Activated B cell treated with CpG ODN at 0.5 μM for 24 hours (primary cell): ENCODE data around the gene SLC6A6. TPM values are rescaled to one million over a fixed set of nuclear protein-coding genes. Genes with fewer than 3 reads are reported as not detected.

Experiments used
- ATAC-seq: fragments of 200-7000 bp; cut with Tn5 transposase; one replicate; pipeline ENCODE4 v1.10.0; 2021; ENCODE audit warnings: low read depth, mild to moderate bottlenecking, moderate library complexity
- CTCF ChIA-PET: fragments of 350-600 bp; sonication (Branson Sonifier 250); formaldehyde crosslinking; loops from one replicate; lab custom pipeline; 2021; ENCODE audit warnings: antibody characterized with exemption; lab: Charles Lee
- POLR2A ChIA-PET: fragments of 350-600 bp; sonication (Branson Sonifier 250); formaldehyde crosslinking; loops from one replicate; lab custom pipeline; 2021; ENCODE audit warnings: antibody characterized with exemption; lab: Charles Lee
- DNase-seq: peaks from one replicate; pipeline ENCODE4 v3.0.0; 2022
- H3K27ac Mint-ChIP-seq: one replicate; pipeline ENCODE4 v1.8.0; 2020; ENCODE audit warnings: mixed read lengths
- H3K27me3 Mint-ChIP-seq: one replicate; pipeline ENCODE4 v1.8.0; 2021; ENCODE audit warnings: mixed read lengths
- H3K36me3 Mint-ChIP-seq: one replicate; pipeline ENCODE4 v1.8.0; 2021; ENCODE audit warnings: low read depth, mixed read lengths
- H3K4me1 Mint-ChIP-seq: one replicate; pipeline ENCODE4 v1.8.0; 2021; ENCODE audit warnings: mixed read lengths
- H3K4me3 Mint-ChIP-seq: one replicate; pipeline ENCODE4 v1.8.0; 2020; ENCODE audit warnings: mild to moderate bottlenecking, mixed read lengths
- H3K9me3 Mint-ChIP-seq: one replicate; pipeline ENCODE4 v1.8.0; 2020; ENCODE audit warnings: mixed read lengths
- intact Hi-C: fragments of 100-400 bp; cut with micrococcal nuclease; formaldehyde crosslinking; loops from one replicate; pipeline ENCODE4 v1.15.1; 2024
- total RNA-seq: library from RNA; stranded (reverse); gene quantifications from 2 replicates; pipeline ENCODE4 v1.2.3, GENCODE V29; 2022
- TF ChIP-seq, protein P1 (sequence below): fragments of 200-600 bp; IDR thresholded peaks from one replicate; pipeline ENCODE4 v1.8.0; 2022; ENCODE audit warnings: antibody characterized with exemption, mild to moderate bottlenecking

SLC6A6 gene
- total RNA-seq, 1 donor from 2014 or later, result 67.3 TPM

DNA sequence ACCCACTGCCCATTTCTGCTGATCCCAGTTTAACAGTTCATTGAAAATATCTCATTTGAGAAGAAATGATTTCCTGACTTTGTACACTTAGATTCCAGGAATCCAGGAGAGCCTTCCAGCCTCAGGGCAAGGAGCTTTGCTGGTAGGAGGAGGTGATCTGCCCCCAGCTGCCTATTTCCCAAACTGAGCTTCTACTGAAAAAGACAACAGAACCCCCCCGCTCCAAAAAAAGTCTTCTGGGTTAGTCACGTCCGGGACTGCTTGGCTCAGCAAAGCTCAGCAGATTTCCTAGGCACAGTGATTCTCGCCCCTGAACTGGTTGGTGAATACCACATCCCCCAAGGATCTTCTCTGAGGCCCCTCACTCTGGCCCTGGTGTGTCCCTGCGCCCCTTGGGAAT, 13.1 kb downstream of the SLC6A6 start:
- ATAC-seq (no peak), DNase-seq (no peak)
- ChIA-PET CTCF (no interaction called here), POLR2A (interaction anchor here (1.4 to 1.6 kb wide), 2 partner anchors 13 kb away, joined by 3 to 5 read pairs; partner anchors contain the start of gene SLC6A6)
- intact Hi-C loops, result no loop called here
- Mint-ChIP-seq H3K36me3 (peaks cover 52% of the 10 kb centered on the region), H3K9me3 (no peaks in the 10 kb centered on the region), H3K4me3 (no peak overlapping the region), H3K4me1 (peaks cover 48% of the 10 kb centered on the region), H3K27ac (no peak overlapping the region), H3K27me3 (no peaks in the 10 kb centered on the region)
- TF ChIP-seq, protein P1, sequence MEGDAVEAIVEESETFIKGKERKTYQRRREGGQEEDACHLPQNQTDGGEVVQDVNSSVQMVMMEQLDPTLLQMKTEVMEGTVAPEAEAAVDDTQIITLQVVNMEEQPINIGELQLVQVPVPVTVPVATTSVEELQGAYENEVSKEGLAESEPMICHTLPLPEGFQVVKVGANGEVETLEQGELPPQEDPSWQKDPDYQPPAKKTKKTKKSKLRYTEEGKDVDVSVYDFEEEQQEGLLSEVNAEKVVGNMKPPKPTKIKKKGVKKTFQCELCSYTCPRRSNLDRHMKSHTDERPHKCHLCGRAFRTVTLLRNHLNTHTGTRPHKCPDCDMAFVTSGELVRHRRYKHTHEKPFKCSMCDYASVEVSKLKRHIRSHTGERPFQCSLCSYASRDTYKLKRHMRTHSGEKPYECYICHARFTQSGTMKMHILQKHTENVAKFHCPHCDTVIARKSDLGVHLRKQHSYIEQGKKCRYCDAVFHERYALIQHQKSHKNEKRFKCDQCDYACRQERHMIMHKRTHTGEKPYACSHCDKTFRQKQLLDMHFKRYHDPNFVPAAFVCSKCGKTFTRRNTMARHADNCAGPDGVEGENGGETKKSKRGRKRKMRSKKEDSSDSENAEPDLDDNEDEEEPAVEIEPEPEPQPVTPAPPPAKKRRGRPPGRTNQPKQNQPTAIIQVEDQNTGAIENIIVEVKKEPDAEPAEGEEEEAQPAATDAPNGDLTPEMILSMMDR, result no peak

DNA sequence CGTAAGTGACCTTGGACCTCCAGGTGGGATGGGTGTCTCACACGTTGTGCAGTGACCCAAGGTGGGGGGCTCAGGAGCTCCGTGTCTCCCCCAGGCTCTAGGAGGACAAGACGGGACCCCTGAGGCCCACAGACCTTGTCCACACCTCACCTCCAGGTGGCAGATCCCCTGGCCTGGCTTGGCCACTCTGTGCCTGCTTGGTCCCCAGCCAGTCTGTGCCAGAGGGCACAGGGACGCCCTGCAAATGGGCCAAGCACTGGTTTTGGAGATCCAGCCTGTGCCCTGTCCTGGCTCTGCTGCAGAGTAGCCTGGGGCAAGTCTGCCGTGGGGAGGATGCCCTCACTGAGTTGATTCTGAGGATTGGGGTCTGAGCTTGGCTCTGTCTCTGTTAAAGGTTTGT, 14.0 kb downstream of the SLC6A6 start:
- Mint-ChIP-seq H3K4me1 (peaks cover 43% of the 10 kb centered on the region), H3K36me3 (peaks cover 51% of the 10 kb centered on the region), H3K27ac (no peak overlapping the region), H3K9me3 (no peaks in the 10 kb centered on the region), H3K4me3 (no peak overlapping the region), H3K27me3 (no peaks in the 10 kb centered on the region)
- ATAC-seq (no peak), DNase-seq (no peak)
- intact Hi-C loops, result no loop called here
- ChIA-PET CTCF (no interaction called here), POLR2A (interaction anchor here (1.4 to 6.2 kb wide), 2 partner anchors 12 to 16 kb away, joined by 3 to 25 read pairs; no protein-coding TSS in a partner anchor)
- TF ChIP-seq, protein P1, result no peak

DNA sequence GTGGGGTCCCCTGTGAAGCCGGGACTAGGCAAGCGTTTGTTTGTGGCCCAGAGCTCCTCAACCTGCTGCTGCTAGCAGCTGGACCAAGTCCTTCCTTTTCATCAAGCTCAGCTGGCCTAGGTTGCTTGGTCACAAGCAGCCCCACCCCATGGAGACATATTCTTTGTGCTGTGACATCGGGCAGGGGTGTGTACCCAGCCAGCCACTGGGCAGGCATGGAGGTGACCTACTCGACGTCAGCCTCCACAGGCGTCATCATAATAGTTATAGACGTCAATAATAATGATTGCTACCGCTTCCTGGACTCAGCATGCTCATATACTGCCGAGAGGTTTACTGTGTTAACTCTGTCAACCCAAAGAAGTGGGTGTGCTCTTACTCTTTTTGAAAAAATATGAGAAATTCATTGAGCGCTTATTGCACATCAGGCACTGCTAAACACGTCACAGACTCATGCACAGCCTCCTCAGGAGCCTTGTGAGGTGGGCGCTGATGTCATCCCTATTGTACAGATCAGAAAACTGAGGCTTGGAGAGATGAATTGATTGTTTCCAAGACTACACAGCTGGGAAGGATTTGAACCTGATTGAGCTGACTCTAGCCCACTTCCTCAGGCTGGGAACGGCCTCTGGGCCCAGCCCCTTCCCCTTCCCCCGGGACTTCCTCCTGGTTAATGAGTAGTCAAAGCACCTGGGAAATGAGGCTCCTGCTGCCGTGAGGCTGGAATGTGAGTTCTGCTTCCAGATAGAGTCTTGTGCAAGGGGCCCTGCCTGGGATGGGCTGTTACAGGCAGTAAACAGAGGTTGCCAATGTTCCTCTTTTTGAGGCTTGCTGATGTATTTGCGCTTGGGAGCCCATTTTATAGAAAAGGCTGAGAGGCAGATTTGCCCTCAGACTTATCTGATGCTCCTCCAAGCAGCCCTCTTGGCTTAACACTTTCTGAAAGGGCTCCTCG, 16.2 kb downstream of the SLC6A6 start:
- H3K36me3 Mint-ChIP-seq, result peaks cover 61% of the 10 kb centered on the region

DNA sequence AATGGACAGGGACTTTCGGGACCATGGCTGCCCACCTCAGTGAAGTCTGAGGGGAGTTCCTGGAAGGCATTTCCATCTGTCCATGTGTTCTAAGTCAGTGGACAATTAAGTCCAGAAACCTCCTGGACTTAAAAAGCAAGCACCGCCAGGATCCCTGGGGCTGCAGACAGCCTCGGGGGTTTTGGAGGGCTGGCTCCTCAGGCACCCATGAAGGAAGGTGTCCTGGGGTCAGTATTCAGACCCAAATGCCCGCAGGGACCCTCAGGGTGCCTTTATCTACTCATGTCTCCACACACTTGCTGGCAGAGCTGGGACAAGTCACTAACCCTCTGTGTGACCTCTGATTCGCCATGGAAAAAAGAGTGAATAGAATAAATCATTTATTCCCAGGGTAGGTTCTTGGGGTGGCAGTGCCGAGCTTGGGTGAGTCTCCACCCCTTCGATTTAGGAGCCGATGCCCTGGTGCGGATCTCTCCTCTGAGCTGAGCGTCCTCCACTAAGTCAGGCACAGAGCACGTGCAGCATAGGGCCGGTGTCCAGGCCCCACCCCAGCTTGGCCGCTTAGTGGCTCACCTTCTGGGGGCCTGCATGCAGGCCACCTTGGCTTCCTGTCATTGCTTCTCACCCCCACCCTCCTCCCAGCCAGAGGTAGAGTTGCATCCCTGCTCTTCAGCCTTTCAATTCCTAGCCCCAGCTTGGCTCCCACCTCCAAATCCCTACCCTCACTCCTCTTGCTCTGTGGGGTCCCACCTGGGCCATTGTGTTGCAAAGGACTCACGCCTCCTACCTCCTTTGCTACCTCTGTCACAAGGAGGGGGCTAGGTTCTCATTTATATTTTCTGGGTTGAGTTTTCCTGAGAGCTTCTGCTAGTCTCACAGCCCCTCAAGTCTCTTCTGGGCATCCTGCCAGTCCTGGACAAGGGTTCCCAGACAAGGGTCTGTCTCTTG, 19.9 kb downstream of the SLC6A6 start:
- peaks cover 67% of the 10 kb centered on the region for H3K4me1 Mint-ChIP-seq
- TF ChIP-seq, protein P1, result no peak

More for the DNA sequence above, 16.2 kb downstream of the SLC6A6 start:
- Mint-ChIP-seq H3K27me3 (no peaks in the 10 kb centered on the region), H3K9me3 (no peaks in the 10 kb centered on the region), H3K27ac (peak overlapping the region; percentile 41), H3K4me3 (no peak overlapping the region), H3K4me1 (peaks cover 49% of the 10 kb centered on the region)
- POLR2A ChIA-PET, result interaction anchor here (6.2 to 19.0 kb wide), 2 partner anchors 14 kb away, joined by 25 to 377 read pairs; partner anchors contain the start of gene SLC6A6
- no peak for DNase-seq
- ATAC-seq, result no peak
- CTCF ChIA-PET, result no interaction called here
- intact Hi-C loops, result no loop called here
- TF ChIP-seq, protein P1, result no peak

More for the DNA sequence above, 19.9 kb downstream of the SLC6A6 start:
- Mint-ChIP-seq H3K9me3 (no peaks in the 10 kb centered on the region), H3K4me3 (no peak overlapping the region), H3K27ac (peak overlapping the region; percentile 94), H3K36me3 (peaks cover 46% of the 10 kb centered on the region), H3K27me3 (no peaks in the 10 kb centered on the region)
- no peak for DNase-seq
- CTCF ChIA-PET, result no interaction called here
- no peak for ATAC-seq
- intact Hi-C loops, result no loop called here
- POLR2A ChIA-PET, result interaction anchor here (2.4 to 19.0 kb wide), 3 partner anchors 10 to 17 kb away, joined by 25 to 377 read pairs (median 30); partner anchors contain the start of gene SLC6A6
